ENCODE results near the gene TIAM2.

DNA sequence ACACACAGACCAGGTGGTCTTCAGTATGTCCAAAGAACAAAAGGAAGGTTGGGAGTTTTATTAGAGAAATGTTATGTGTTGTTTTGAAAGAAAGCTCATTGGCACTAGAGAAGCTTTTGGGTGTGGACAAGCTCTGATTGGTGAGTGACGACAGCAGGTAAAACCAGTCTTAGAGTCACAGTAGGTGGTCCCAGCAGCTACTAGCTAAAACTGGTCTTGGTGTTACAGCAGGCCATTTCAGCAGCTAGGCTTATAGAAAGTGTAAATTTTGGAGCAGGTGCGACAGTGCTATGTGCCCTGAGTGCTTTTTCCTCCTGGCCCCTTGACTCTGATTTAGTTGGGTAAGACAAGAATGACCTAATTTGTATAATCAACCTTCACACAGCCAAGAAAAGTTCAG, 272.3 kb downstream of the TIAM2 start:
- TF ChIP-seq EP300 (IDR thresholded peaks at IDR 0.05): no peak
- no peak for TF ChIP-seq POLR2AphosphoS5 (IDR thresholded peaks at IDR 0.05)

Data from esophagus muscularis mucosa (tissue), 3 donors.